EH (cell line): ENCODE results near the gene FLYWCH1.

Source experiments
- DNase-seq: peaks from one replicate; pipeline ENCODE4 v3.0.0-alpha.2; 2015; ENCODE audit warnings: low read depth

FLYWCH1 gene, protein sequence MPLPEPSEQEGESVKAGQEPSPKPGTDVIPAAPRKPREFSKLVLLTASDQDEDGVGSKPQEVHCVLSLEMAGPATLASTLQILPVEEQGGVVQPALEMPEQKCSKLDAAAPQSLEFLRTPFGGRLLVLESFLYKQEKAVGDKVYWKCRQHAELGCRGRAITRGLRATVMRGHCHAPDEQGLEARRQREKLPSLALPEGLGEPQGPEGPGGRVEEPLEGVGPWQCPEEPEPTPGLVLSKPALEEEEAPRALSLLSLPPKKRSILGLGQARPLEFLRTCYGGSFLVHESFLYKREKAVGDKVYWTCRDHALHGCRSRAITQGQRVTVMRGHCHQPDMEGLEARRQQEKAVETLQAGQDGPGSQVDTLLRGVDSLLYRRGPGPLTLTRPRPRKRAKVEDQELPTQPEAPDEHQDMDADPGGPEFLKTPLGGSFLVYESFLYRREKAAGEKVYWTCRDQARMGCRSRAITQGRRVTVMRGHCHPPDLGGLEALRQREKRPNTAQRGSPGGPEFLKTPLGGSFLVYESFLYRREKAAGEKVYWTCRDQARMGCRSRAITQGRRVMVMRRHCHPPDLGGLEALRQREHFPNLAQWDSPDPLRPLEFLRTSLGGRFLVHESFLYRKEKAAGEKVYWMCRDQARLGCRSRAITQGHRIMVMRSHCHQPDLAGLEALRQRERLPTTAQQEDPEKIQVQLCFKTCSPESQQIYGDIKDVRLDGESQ

DNA sequence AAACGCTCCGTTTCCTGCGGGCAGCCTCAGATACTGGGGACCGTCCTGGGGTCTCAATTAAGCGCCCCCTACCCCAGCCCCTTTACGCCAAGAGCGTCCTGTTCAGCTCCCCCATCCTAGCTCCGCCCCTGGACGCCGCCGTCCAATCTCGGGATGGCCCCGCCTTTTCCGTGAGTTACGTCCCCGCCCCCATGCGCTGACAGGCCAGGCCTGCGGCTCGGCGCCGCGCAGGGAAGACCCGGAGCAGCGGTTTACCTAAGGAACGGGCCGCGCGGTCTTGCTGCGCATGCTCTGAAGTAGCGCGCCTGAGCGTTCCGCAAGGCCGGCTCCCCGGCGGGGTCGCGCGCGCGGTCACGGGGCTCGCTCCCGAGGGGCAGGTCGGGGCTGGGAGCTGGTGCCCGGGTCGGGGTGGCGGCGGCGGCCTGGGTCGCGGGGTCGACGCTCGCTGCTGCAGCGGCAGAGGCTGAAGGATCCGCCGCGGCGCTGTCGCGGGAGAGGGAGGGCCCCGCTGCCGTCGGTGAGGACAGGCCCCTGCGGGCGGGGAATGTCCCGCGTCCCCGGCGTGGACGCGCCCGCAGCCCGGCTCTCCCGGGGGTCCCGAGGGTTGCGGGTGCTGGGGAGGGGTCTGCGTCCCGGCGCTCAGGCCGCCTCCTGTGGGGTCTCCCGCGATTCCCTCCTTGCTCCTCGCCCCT, at the start of gene FLYWCH1:
TSS of gene FLYWCH1 (plus strand) at position 294 of the 692 bp plus-strand sequence. CDS start 17,755 bp downstream, outside the sequence.
- DNase-seq = peak; percentile 97

DNA sequence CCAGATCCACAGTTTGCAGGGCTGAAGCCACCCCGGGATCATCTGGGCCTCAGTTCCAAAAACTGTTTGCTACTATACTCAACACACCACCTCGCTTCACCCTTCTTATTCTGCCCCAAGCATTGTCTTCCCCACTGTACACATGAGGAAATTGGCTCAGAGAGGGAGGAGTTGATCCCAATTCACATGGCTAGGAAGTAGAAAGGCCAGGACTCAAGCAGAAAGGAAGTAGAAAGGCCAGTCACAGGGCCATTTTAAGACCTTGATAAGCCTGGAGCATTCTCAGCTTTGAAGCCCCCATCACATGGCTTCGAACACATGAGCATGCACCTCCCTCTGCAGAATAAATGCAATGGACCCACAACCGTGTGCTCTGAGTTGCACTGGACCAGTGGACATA, 46.1 kb upstream of the FLYWCH1 start:
- no peak for DNase-seq

DNA sequence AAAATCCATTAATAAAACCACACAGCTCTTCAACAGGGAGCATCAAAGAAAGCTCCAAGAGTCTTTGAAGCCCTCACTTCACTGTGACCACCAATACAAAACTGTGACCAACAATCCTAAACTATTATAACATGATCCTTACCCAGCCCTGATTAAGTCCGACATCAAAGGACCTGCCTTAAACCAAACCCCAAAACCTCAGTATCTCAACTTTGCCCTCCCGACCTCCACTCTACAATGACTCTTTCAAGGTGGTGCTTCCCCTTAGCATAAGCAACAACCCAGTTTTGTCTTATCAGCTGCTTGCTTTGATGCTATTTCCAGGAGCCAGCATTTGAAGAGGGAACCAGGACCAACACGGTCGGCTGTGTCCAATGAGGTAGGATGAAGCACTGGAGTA, 45.3 kb upstream of the FLYWCH1 start:
- no peak for DNase-seq

DNA sequence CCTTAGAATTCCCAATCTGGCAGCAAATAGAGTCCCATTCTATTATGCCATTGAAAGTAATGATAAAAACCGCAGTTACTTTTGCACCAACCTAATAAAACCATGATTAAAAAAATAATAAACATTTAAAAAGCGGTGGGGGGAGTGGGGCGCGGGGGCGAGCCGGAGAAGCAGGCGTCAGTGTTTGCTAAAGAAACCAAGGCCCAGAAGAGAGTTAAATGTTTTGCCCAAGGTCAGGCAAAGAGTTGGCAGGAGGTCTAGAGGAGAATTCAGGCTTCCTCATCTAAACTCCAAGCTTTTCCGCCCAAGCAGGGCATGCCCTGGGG, 44.1 kb upstream of the FLYWCH1 start:
- DNase-seq = no peak

DNA sequence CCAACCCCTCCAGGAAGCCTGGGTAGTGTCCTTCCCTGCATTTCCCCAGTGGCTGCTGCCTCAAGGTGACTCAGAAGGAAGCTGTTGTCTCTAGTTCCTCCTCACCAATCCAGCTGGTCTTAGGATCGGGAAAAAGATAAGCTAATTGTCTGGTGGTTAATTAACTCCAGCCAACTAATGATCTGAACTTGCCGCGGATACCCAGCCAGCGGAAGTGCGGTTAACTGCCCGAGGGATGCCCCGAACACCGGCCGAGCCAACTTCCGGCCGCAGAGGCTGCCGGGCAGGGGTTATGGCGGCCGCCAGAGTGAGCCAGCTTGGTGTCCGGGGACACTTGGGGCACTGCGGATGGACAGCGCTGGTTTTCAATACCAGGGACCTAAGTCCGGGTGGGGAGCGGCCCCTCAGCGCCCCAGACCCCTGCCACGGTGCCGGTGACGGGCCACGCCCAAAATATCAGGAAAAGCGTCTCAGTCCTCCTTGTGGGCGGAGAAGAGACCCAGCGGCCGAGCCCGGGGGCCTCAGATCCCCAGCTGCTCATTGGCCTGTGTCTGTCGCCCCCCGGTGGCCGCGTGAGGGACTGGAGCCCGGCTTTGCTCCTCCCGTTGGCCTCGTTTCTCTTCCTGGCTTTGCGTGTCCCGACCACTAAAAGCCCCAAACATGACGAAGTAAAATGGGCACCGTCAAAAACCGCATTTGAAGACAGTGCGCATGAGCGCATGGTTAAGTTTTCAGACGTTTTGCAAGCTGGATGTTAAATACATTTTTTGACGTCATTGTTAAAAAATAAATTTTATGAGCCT, 43.5 kb upstream of the FLYWCH1 start:
- peak; percentile 93 for DNase-seq

DNA sequence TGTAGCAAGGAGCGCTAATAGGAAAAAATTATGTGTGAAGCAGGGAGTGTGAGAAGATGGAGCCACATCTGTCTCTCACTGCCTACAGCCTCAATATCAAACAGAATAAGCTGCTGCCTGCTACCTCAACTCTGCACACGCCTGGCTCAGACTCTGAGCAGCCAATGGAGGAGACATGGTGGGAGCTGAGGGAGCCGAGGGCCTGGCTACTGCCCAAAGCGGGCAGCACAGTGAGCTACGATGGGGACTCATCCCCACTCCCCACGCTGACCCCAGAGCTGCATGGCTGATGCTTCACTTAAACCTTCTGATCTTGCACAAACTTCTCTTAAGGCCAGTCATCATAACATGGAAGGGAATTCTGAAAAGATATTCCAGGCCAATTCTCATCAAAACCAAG, 39.8 kb upstream of the FLYWCH1 start:
- DNase-seq = no peak

DNA sequence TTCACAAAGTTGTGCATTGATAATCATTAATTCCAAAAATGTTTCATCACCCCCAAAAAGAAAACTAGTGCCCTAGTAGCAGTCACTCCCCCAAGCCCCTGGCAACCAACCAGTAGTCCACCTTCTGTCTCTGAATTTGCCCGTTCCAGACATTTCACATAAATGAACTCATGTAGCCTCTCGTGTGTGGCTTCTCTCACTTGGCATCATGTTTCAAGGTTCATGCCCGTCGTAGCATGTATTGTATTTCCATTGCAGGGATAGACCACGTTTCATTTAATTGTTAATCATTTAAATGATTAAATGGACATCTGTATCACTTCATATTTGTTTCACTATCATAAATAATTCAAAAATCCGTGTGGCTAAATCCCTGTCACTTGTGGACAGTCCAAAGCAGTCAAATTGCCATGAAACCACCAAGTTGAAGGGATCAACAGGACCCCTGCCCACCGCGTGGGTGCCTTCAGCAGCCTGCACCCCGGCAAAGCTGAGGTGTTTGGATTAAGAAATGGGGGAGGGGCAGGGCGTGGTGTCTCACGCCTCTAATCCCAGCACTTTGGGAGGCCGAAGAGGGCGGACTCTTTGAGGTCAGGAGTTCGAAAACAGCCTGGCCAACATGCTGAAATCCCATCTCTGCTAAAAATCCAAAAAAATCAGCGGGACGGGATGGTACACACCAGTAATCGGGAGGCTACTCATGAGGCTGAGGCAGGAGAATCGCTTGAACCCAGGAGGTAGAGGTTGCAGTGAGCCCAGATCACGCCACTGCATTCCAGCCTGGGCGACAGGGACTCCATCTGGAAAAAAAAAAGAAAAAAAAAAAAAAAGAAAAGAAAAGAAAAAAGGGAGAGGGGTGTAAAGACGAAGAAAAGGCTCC, 37.5 kb upstream of the FLYWCH1 start:
- DNase-seq = no peak

DNA sequence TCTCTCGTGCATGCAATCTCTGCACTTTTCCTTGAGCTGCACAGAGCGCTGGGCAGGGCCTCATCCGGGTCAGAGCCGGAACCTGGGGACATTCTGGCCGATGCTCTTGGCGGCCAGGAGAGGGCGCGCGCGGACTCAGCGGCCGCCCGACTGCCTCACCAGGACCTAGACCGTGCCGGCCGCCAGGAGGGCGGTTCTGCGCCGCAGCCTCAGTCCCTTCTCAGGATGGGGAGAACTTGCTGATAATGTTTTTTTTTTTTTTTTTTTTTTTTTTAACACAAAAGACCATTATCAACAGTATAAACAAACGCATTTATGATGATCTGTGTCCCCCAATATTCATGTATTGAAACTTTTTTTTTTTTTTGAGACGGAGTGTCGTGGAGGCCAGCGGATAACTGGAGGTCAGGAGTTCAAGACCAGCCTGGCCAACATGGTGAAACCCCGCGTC, 36.8 kb upstream of the FLYWCH1 start:
- DNase-seq = peak; percentile 78

DNA sequence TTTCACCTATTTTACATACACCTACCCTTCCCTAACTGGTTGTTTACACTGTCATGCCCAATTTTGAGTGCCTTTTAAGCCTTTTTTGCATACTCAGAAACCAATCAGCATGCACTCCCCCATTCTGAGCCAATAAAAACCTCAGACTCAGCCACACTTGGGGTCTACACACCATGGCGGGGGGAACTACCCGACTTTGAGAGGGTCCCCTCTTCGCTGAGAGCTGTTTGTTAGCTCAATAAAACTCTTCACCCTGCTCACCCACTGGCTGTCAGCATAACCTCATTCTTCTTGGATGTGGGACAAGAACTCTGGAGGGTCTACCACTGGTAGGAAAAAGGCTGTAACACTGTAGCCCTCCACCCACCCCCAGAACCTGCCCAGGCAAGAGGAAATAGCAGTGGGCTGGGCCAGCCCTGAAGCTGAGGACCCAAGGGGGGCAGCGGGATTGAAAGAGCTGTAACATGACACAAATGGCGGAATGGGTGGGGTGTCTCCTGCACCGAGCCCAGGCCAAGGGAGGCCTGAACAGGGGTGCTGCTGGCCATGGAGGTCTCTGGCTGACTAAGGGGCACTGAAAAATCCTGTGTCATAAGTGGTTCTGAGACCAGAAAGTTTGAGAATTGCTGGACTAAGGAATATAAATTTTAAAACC, 31.8 kb upstream of the FLYWCH1 start:
- DNase-seq = no peak

DNA sequence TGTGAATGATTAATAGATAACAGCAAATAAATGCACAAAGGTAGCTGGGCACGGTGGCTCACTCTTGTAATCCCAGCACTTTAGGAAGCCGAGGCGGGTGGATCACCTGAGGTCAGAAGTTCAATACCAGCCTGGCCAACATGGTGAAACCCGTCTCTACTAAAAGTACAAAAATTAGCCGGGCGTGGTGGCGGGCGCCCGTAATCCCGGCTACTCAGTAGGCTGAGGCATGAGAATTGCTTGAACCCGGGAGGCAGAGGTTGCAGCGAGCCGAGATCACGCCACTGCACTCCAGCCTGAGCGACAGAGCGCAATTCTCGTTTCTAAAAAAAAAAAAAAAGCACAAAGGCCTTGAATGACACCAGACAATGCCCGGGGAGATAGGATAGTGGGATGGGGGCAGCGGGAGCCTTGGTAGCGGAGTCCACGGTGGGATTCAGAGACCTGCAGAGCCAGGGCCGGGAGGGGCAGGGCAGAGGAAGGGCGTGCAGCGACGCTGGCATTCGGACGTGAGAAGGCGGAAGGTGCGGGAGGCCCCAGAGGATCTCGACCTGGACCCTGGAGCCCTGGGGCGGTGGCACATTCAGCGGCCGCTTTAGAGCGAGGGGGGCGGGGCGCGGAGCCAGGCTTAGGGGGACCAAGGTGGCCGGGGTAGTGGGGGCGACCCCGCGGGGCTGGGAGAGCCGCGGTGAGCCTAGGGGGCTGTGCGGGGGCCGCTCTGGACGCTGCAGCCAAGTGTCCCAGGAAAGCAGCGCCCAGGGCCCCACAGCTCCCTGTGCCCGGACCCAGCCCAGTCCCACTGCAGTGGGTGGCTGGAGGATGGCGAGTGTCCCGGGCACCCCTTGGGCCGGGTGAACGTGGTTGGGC, 29.7 kb upstream of the FLYWCH1 start:
- peak; percentile 35 for DNase-seq

DNA sequence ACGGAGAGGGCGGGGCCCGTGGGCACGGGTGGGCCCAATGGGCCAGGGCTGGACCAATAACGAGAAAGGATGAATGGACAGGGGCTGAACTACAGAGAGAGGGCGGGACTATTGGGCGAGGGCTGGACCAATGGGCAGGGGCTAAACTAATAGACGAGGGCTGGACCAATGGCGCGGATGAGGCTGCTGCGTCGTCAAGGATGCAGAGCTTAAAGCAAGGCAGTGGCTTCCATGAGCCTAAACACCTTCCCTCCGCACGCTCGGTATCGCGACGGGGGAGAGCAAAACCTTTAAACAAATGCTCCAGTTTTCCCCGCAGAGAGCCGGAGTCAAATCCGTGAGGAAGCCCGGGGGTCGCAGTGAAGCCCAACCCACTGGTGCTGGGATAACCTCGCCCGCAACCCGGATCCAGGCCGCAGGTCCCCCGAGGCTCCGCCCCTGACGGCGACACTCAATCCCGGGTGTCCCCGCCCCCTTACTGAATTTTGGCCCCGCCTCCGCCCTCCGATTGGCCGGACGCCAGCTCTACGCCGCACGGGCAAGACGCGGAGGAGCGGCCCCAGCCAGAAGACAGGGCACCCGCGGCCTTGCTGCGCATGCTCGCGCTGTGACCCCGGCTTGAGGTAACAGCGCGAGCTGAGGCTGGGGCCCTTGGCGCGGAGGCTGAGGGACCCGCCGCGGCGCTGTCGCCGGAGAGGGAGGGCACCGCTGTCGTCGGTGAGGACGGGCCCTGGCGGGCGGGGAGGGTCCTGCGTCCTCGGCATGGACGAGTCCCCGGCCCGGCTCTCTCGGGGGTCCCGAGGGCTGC, 28.9 kb upstream of the FLYWCH1 start, which contains the start of gene FLYWCH2:
TSS of gene FLYWCH2 (plus strand) at position 566 of the 808 bp plus-strand sequence. CDS start 13,235 bp downstream, outside the sequence.
- DNase-seq = peak; percentile 99

DNA sequence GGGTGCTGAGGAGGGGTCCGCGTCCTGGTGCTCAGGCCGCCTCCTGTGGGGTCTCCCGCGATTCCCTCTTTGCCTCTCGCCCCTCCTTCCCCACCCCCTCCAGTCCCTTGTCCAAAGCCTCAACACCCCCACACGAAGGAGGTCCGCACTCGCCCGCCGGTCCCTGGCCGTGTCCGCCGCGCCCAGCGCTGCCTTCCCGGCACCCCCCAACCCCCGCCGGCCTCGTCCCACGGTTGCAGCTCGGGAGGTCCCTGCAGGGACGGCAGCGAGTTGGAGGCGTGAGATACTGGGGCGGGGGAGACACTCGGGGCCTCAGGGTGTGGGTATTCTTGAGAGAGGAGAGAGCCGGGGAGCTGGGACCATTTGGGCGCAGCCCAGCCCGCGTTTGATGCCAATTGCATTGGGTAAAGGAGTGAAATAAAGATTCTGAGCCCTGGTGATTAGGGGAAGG, 28.2 kb upstream of the FLYWCH1 start:
- DNase-seq = peak; percentile 28

DNA sequence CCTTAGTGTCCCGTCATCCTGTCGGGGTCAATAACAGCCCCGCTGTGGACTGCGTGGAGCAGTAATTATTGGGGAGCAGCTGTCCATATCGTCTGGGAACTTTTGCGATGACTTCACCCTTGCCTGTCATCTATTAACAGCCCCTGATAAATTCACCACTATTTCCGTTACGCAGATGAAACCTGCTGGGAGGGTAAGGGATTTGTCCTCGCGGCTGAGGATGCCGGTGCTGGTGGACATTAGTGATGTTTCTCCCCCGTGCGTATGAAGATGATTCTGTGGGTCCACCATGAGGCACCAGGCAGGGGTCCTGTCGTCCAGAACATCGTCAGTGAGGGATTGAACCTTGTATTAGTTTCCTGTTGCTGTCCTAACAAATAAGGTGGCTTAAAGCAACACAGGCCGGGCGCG, 27.7 kb upstream of the FLYWCH1 start:
- DNase-seq = peak; percentile 11

DNA sequence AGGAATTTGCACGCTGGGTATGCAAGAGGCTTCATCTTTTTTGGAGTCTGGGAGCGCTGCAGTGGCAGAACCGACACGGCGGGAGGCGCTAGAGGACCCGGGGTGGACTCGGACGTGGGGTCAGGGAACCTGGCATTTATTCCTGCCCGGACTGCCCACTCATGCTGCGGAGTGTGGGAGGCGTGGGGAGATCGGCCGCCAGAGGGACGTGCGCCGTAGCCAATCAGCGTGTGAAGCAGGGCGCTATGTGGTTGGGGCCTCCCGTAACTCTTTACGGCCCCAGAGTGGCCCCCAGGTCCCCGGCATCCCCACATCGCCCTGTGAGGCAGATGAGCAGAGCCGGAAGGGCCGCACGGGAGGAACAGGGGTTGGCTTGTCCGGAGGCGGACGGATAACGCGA, 17.5 kb upstream of the FLYWCH1 start:
- no peak for DNase-seq

DNA sequence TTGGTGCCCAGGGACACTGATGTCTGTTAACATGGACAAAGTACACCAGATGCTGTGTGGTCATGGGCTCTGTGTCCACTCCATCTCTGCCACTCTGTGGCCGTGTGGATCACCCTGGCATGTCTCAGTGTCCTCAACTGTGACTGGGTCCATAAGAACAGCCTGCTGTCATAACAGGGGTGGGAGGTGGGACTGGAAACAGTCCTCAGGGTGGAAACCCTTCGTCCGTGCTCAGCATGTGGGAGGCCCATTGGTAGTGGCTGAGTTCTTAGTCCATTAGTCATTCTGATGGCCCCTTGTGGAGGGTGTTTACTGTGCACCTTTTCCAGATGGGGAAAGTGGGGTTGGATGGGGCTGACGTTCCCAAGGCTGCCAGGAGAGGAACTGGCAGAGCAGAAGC, 15.9 kb upstream of the FLYWCH1 start:
- peak; percentile 55 for DNase-seq

DNA sequence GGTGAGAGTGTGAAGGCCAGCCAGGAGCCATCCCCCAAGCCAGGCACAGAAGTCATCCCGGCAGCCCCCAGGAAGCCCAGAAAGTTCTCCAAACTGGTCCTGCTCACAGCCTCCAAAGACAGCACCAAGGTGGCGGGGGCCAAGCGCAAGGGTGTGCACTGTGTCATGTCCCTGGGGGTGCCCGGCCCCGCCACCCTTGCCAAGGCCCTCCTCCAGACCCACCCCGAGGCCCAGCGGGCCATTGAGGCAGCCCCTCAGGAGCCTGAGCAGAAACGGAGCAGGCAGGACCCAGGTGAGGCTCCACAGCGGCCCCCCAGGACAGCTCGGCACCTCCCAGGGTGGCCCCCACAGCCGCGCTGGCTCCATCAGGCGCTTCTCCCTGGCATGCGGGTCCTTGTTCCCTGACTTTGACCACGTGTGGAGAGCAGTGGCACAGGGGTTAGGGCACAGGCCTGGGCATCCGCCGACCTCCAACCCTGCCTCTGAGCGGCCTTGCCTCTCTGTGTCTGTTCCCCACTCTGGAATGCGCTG, 15.2 kb upstream of the FLYWCH1 start:
- no peak for DNase-seq

DNA sequence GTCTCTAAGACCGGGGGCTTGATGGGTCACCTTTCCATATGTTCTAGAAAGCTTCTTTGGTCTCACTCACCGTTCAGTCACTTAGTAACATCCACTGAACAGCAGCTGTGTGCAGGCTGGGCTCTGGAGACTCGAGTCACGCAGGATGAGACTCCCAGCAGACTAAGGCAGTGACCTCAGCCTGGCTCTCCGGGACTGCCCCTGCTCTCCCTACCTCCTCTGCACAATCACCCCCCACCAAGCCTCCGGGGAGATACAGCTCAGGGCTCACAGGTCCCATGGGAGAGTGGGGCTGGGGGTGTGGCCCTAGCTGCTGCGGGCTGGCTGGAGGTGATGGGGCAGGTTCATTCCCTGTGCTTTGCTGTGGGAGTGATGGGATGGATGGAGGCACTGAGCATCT, 14.6 kb upstream of the FLYWCH1 start:
- DNase-seq = no peak
